NCI-H526 treated with DMSO at 0.1 percent for 48 hours (cell line): ENCODE data around the gene ZSWIM7.
A peak's percentile ranks its signal among the peaks of the same experiment; 100 is the strongest.
"Not testable (repeated sequence)": the region's sequence is repeated elsewhere in the genome, so short reads cannot be mapped to it uniquely, and the experiment has no call there.

Experiments used
- DNase-seq: peaks from one replicate; lab custom pipeline; 2025; lab: John Stamatoyannopoulos, UW

Gene ZSWIM7

DNA sequence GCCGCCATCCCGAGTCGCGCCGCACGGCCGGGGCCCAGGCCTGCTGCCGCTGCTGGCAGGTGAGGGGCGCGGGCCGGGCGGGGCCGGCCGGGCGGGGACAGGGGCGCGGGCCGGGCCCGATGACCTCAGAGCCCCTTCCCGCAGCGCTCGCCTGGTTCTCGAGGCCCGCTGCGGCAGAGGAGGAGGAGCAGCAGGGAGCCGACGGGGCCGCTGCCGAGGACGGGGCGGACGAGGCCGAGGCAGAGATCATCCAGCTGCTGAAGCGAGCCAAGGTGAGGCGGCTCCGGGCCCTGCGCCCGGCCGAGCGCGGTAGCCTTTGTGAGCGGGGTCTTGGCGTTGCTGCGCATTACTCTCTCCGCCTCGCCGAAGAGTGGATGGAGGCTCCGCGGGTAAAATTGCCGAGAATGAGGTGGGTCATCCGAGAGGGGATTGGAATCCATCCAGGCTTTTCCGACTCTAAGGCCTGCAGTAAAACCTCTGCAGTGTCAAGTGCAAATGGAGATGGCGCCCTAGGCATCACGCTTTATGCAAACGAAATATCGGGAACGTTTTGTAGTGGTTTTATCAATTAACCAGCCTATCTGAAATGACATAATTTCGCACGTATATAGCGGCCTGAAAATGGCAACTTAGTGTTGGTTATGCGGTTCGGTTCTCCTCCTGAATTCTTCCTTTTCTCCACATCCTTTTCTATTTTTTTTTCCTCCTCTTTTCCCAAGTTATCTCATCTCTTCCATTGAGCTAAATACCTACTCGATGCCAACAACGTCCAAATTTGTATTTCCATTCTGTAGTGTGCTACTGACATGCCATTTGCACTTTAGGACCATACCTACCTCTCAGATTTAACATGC lies 697 bp upstream of the ZSWIM7 start:
- DNase-seq, result peak; percentile 3

DNA sequence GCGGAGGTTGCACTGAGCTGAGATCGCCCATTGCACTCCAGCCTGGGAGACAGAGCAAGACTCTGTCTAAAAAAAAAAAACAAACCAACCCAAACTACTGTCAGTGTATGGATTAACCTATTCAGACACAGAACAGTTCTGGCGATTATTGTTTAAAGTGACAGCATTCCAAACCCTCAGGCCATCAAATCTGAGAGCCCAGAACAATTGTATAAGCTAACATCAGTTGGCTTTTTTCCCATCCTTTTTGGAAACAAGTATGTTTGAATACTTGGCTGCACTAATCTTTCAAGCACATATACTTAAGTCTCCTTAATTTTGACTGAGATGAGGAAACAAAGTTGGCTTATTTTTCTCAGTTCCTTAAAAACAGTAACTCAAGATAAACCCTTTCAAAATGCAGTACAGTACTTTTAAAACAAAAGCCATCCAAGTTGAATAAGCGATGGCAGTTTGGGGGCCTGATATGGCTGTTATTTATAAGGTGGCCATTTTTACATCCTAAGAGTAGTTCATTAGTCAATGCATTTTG lies 1.4 kb downstream of the ZSWIM7 start:
- no peak for DNase-seq

DNA sequence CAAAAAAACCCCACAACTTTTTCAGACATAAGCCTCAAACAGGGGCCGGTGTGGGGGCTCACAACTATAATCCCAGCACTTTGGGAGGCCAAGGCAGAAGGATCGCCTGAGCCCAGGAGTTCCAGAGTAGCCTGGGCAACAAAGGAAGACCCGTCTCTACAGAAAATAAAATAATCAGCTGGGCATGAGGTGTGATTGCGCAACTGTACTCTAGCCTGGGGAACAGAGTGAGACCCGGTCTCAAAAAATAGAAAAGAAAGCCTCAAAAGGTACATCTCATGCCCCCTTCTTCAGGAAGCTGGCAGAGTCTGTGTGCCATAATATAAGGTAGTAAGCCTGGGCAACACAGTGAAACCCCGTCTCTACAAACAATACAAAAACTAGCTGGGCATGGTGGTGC lies 3.2 kb downstream of the ZSWIM7 start:
- DNase-seq, result no peak

DNA sequence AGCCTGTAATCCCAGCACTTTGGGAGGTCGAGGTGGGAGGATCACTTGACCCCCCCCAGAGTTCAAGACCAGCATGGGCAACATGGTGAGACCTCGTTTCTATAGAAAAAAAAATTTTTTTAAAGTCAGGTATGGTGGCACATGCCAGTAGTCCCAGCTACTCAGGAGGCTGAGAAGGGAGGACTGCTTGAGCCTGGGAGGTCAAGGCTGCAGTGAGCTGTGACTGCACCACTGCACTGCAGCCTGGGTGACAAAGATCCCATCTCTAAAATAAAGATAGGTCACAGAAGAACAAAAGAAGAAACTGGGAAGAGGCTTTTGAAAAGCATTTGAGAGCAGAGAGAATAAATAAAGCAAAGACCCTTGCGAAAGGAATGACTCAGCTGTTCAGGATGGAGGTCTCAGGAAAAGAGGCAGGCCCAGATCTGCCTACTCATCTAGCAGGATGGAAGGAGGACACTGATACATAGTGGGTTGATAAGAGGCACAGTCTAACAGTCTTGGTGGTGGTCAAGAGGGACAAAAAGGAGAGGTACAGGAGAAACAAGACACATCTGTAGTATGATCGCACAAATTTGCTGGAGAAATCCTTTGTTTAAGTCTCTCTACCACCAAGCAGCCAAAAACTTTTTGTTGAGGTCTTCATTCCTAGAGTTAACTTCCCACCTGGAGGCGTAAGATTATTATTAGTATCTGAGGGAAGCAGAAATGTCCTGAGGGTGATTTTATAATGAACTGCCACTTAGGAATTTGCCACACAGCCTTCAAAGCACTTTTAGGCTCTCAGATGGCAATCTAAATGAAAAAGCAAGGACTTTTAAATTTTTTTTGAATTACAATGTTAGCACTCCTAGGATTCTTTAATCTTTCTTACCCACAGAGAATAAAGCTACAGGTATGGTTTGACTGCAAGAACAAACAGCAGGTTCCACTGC lies 17.6 kb downstream of the ZSWIM7 start:
- DNase-seq, result no peak

DNA sequence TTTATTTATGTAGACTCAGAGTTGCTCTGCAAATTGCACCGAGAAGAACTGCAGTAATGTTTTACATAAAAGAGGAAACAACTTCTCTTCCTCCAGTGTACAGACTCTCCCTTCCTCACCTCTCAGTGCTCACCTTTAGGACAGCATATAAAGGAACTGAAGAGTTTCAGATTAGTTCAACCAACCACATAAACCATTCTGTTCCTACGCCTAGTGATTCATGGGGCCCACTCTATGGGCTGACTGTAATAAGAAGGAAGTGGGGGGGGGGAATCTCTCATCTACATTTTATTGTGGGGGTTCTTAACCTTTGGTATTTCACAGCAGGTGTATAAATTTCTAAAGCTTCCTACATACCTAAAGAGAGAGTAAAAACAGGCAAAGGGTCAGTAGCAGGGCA lies 18.3 kb downstream of the ZSWIM7 start:
- no peak for DNase-seq

DNA sequence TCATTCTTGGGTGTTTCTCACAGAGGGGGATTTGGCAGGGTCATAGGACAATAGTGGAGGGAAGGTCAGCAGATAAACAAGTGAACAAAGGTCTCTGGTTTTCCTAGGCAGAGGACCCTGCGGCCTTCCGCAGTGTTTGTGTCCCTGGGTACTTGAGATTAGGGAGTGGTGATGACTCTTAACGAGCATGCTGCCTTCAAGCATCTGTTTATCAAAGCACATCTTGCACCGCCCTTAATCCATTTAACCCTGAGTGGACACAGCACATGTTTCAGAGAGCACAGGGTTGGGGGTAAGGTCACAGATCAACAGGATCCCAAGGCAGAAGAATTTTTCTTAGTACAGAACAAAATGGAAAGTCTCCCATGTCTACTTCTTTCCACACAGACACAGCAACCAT lies 20.5 kb downstream of the ZSWIM7 start:
- DNase-seq, result not testable (repeated sequence)

DNA sequence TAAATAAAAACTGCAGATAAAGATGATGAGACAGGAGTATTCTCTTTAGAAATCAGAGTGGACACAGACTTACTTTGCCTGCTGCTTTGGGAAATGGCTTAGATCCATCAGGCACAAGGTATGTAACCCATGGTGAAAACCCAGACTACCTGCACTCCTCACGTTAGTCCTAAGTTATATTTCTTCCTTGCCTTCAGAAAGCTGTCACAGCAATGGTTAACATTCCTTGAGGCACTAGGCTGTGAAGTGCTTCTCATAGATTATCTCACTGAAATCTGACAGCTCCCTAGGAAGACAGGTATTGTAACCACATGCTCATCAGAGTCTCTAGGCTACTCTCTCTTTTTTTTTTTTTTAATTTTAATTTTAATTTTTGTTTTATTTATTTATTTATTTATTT lies 20.9 kb downstream of the ZSWIM7 start:
- DNase-seq, result no peak

DNA sequence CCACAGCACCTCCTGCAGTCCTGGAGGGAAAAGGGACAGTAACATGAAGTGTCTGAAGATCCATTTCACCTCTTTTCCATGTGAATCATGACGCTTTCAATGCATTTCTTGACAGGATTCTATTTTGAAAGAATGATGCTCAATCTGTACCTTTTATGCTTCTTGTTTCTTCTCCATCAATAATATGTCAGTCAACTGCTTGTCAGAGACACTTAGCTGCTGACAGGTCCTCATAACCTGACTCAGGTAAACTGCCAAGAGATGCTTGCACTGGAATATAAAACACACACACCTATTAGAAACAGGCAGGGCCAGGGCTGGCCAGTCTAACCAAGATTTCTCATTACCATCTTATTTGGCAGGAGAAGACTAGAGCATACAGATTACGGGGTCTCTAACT lies 21.6 kb downstream of the ZSWIM7 start:
- no peak for DNase-seq

DNA sequence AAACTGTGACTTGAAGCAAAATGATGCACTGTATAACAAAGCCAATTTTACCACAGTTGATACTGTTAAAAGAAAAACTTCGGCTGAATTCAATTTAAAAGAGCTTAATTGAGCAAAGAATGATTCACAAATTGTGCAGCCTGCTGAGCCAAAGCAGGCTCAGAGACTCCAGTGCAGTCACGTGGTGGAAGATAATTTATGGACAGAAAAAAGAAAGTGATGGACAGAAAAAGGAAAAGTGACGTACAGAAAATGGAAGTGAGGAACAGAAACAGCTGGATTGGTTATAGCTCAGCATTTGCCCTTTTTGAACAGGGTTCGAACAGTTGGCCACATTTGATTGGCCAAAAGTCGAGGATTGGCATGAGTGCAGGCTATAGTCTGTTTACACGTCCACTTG lies 25.7 kb downstream of the ZSWIM7 start:
- DNase-seq, result no peak

DNA sequence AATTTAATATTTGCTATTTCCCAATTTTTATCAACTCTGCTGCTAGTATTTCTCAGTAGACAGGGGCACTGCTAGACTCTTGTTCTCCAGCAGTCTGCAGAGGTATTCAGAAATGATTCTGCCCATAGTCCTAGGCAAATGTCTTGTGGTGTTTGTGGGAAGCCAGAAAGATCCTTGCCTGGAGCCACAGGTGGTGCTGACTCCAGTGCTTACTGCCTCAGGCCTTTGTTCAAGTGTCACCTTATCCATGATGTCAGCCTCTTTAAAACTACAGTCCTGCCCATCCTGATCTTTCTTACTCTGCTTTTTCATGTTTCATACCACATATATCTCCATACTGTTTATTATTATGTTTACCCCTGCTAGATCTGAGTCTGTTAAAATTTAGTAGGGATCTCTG lies 26.5 kb downstream of the ZSWIM7 start:
- DNase-seq, result no peak

DNA sequence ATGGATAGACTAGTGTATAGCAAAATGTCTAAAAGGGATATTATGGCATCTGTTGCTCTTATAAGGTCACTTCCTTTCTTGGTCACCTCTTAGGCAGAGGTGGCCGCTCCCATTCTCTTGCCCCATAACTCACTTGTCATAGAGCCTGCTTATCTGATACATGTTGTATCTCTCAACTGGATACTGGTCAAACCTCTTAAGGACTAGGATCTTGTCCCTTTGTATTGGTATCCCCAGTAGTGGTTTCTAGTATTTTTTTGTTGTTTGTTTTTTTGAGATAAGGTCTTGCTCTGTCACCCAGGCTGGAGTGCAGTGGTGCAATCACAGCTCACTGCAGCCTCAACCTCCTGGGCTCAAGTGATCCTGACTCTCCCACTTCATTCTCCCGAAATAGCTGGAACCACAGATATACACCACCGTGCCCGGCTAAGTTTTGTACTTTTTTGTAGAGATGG lies 27.0 kb downstream of the ZSWIM7 start:
- DNase-seq, result no peak

DNA sequence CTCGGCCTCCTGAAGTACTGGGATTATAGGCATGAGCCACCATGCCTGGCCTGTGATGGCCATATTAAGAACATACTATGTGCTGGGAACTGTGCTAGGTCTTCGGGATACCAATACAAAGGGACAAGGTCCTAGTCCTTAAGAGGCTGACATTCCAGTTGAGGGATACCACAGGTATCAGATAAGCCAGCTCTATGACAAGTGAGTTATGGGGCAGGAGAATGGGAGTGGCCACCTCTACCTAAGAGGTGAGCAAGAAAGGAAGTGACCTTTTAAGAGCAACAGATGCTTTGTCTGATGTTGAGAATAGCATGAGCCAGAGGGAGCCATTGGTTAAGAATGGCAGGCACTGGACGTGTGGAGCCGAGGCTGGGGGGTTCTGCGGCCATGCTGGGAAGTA lies 27.6 kb downstream of the ZSWIM7 start:
- DNase-seq, result no peak

DNA sequence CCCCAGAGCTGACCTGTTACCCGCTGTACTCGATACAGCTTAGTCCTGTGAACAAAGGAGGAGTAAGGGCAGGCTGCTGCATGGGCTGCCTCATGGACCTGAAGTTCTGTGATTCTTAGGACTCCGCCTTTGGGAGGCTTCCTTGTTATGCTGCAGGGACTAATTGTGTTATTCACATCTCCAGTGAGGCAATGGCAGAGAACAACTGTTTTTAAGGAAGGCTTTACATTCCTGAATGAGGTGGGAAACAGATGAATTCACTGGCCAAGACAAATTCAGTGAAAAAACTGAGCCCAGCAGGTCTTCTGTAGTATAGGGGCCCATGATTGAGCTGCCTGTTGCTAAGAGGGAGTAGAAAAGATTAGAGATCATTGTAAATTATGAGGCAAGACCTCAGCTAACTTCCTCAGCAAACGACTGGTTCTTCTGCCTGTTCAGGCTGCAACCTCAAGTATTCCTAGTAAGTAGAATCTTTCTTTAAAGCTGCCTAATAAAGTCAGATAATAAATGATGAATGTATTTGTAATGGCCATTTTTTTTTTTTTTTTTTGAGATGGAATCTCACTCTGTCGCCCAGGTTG lies 28.3 kb downstream of the ZSWIM7 start:
- DNase-seq, result no peak

DNA sequence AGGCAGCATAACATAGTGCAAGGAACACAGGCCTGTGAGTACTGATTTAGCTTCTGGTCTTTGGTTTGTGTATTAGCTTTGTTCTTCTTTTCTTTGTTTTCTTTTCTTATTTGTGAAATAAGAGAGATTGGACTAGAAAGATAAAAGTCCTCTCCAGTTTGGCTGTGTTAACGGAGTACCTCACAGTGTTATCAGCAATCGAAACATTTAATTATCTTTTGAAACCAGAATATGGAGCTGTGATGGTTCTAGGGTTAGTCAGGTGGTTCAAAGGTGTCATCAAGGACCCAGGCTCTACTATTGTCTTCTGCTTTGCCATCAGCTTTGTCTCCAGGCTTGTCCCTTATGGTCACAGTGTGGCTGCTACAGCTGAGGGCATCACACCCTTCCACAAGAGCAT lies 29.0 kb downstream of the ZSWIM7 start:
- no peak for DNase-seq

DNA sequence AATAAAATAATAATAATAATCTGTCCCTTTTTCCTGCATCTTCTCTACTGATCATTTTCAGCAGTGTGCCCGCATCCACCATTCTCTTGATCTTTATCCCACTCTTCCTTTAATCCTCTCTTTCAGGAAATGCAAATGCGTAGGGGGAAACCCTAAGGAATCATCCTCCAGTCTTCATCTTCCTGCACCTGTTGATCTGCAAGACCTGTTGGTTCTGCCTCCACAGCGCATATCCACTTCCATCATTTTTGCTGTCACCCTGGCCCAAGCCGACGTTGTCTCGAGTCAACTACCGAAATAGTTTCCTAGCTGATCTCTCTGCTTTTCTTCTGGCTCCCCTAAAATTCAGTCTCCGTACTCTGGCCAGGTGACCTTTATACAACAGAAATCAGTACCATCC lies 30.0 kb downstream of the ZSWIM7 start:
- DNase-seq, result no peak

DNA sequence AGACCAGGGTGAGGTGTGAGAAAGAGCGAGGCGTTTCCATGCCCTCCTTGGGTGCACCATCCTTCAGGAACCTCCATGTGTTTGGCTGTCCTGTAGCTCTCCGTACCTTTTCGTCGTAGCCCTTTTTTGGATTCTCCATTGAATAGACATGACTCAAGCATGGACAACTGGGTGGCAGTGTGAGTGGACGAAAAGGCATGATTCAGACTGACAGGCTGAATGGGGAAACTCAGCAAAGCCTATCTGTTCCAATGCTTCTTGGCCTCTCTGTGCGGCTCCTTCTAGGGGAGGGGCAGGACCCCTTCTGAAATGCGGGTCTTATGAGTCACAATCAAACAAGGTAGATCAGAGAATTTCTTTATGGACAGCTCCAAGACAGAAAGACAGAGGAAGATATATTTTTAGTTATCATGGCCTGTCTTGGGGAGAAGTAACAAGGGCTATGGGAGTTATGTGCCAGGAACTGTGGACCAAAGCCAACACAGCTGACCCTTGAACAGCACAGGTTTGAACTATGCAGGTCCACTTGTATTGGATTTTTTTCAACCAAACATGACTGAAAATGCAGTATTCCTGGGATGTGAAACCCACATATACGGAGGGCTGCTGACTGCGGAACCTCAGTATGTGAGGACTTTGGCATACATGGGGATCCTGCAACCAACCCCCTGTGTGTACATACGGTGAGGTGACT lies 31.7 kb downstream of the ZSWIM7 start:
- no peak for DNase-seq

DNA sequence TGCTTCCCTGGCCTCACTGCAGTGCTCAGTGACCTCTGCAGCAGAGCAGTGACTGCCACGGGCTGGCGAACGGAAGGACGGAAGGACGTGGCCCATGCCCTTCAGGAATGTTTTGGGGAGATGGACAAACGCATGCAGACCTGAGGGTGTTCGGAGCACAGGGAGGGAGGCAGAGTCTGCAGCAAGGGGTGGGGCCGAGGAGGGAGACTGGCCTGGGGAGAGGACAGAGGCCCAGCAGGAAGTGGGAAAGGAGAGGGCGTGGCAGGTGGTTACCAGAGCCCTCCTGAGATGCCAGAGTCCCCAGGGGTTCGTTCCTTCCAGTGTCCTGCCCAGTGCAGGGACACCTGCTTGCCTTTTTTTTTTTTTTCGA lies 32.6 kb downstream of the ZSWIM7 start:
- no peak for DNase-seq

DNA sequence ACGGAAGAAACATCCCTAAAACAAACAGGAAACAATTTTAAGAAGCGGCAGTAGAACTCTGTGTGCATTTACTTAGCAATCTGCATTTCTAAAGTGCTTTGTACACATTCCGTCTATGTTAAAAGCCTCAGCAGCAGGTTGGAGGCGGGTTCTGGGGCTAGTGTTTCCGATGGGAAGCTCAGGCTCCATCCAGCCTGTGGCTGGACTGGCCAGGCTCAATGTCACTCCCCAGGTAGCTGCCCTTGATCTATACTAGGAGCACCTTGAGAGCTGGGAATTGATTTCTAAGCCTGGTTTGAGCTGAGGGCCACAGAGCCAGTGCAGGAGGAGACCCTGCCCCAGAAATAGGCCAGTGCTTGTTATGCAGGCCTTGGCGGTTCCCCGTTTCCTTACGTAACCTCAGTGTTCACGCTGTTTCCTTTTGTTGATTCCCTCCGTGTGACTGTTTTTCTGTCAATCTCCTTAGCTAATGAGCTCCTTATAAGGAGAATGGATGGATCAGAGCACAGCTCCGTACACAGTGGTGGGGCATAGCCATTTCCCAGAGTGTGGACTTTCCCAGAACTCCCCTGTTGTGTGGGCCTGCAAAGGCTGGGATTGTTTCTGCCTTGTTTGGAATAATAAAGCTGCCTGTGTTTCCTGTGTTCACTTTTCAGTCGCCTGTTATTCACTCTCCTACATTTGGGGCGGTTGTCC lies 33.2 kb downstream of the ZSWIM7 start:
- peak; percentile 5 for DNase-seq

DNA sequence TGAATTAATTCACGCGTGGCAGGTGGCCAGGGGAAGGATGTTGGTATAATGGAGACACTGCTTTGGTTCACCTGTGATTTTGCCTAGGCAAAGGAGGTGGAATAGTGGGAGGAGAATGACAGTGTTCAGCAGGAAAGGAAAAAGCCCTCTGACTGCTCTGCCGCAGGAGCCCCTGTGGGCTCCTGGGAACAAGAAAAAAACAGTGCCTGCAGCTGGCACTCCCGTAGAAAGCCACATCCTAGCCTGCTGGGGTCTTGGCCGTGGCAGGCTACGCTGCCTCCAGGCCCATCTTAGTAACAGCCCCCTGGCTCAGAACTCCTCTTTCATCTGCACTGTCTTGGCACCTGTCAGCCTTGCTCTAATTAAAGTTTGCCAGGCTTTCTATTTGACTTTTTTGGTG lies 34.0 kb downstream of the ZSWIM7 start:
- DNase-seq, result peak; percentile 27

DNA sequence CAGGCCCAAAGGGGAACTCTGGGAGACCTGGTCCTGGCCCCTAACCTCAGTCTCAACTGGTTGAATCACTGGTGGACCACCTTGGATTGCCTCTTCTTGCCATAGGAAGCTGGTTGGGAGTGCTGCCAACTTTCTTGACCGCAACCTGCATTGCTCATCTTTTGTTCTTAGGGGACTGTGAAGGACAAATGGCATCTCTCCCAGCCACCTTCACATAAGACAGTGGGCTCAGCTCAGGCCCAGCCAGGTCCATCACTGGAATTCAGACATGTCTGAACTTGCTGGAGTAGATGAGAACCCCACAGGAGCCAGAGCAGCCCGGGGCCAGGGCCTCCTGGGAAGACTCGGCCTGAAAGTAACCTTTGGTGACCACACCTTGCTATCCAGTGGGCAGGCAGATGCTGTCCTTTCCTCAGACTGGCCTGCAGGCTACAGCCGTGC lies 35.8 kb downstream of the ZSWIM7 start:
- no peak for DNase-seq

DNA sequence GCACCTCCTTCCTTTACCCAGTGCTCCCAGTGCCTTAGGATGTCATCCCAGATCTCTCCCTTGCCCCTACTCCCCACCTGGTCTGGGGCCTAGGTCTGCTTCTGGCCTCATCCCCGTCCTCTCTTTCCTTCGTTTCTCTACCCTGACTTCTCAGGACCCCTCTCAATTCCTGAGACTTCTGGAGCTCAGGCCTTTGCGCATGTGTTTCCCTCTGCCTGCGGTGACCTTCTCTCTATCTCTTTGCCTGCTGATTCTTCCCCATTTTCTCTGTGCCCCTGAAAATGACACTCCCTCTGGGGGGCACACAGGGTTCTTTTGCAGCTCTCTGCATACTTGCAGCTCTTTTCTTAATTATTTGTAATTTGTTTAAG lies 41.0 kb downstream of the ZSWIM7 start:
- no peak for DNase-seq
